ENCODE data around the gene DDX54. TPM values are rescaled to one million over a fixed set of nuclear protein-coding genes. Genes with fewer than 3 reads are reported as not detected.

DDX54 gene
- total and polyA plus RNA-seq, 7 donors, result 19.2 to 82.8 (median 39.6) TPM

DNA sequence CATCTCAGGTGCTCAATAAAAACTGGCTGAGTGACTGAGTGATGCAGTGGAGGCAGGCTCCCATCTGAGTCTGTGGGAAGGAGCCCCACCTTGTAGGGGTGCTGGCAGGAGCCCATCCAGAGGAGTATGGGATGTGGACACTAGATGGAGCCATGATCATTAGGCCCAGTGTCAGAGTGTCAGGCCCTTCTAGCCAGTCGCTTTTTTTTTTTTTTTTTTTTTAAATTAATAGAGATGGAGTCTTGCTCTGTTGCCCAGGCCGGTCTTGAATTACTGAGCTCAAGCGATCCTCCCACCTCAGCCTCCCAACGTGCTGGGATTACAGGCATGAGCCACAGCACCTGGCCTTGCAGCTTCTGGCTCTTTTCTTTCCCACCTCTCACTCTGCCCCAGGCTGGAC lies 11.7 kb upstream of the DDX54 start:
- Histone ChIP-seq H3K4me1 (peaks cover 0 to 14% (median 10%) of the 10 kb centered on the region in 4 donors), H3K27me3 (no peaks in the 10 kb centered on the region), H3K4me3 (no peak overlapping the region), H3K27ac (no peak overlapping the region), H3K36me3 (peaks cover 0 to 4% (median 2%) of the 10 kb centered on the region in 4 donors), H3K9me3 (no peaks in the 10 kb centered on the region)
- 1 to 19% methylated on average over 4 of the region's 4 CpGs for WGBS, 2 donors
- intact Hi-C loops (cut with DNase I), result loop anchor here (10.0 kb wide), 1 partner anchor 228 kb away; the partner anchor contains the start of gene SDSL
- DNase-seq, result peak; percentile 84
- TF ChIP-seq EP300 (IDR thresholded peaks at IDR 0.05) (no peak), POLR2AphosphoS5 (IDR thresholded peaks at IDR 0.05) (peak in 1 of 4 donors; percentile 43), POLR2A (IDR thresholded peaks at IDR 0.05) (no peak)
- TF ChIP-seq, protein P1, sequence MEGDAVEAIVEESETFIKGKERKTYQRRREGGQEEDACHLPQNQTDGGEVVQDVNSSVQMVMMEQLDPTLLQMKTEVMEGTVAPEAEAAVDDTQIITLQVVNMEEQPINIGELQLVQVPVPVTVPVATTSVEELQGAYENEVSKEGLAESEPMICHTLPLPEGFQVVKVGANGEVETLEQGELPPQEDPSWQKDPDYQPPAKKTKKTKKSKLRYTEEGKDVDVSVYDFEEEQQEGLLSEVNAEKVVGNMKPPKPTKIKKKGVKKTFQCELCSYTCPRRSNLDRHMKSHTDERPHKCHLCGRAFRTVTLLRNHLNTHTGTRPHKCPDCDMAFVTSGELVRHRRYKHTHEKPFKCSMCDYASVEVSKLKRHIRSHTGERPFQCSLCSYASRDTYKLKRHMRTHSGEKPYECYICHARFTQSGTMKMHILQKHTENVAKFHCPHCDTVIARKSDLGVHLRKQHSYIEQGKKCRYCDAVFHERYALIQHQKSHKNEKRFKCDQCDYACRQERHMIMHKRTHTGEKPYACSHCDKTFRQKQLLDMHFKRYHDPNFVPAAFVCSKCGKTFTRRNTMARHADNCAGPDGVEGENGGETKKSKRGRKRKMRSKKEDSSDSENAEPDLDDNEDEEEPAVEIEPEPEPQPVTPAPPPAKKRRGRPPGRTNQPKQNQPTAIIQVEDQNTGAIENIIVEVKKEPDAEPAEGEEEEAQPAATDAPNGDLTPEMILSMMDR (IDR thresholded peaks at IDR 0.05), result peak in 2 of 4 experiments; percentile 26 to 45

DNA sequence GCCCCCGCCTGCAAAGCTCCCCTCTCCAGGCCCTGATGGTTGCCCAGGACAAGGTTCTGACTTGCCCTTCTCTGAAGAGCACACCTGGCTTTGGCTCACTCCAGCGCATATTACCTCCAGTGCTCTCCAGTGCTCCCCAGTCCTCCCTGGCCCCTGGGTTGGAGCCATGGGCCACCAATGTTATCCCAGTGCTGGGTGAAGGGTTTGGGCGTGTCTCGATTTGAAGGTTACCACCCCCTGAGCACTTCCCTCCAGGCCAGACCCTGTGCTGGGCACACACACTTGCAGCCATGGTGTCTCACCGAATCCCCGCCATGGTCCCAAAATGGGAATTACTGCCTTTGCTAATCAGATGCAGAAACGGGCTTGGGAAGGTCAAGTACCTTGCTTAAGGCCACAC lies 11.3 kb upstream of the DDX54 start:
- intact Hi-C loops (cut with DNase I), result loop anchor here (10.0 kb wide), 1 partner anchor 228 kb away; the partner anchor contains the start of gene SDSL
- Histone ChIP-seq H3K36me3 (peaks cover 0 to 8% (median 6%) of the 10 kb centered on the region in 4 donors), H3K4me1 (peaks cover 0 to 14% (median 10%) of the 10 kb centered on the region in 4 donors), H3K27me3 (no peaks in the 10 kb centered on the region), H3K9me3 (no peaks in the 10 kb centered on the region), H3K4me3 (no peak overlapping the region), H3K27ac (no peak overlapping the region)
- WGBS, 2 donors, result 71 to 79% methylated on average over 7 of the region's 7 CpGs
- no peak for DNase-seq
- TF ChIP-seq POLR2AphosphoS5 (IDR thresholded peaks at IDR 0.05), result no peak
- TF ChIP-seq, protein P1 (IDR thresholded peaks at IDR 0.05), result no peak
- TF ChIP-seq POLR2A (IDR thresholded peaks at IDR 0.05), result no peak
- no peak for TF ChIP-seq EP300 (IDR thresholded peaks at IDR 0.05)

DNA sequence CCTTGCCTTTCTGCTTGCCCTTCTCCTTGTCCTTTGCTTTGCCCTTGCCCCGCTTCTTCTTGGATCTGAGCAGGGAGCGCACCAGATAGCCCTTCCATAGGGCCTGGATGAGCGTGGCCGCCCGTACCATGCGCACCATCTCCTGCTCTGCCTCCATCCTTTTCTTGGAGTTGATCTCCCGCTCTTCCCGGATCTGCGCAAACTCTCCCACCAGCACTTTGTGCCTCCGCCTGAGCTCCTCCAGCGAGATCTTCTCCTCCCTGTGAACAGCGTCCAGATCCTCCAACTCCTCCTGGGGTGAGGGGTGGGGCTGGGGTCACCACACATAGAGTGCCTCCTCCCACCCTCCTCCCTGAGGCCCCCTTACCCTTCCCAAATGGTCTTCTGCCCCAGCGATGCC lies 10.3 kb upstream of the DDX54 start:
- intact Hi-C loops (cut with DNase I), result loop anchor here (10.0 kb wide), 1 partner anchor 229 kb away; the partner anchor contains the start of gene SDSL
- H3K27ac ChIP-seq, result no peak overlapping the region

DNA sequence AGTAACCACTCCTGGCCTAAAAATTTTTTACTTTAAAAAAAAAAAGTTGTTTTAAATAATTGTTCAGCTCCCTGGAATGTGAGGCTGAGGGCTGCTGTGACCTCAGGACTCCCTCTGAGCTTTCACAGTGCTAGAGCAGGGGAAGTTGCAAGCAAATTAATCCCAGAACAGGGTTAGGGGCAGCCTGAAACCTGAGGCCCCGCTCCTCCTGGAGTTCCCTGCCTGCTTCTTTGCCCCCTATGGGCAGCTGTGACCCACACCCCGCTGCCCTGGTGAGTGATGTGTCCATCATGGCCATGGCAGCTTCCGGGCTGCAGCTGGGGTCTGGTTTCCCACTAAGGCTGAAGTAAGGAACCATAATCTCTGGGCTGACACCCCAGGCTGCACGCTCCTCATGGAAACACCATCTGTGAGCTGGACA lies 9.7 kb upstream of the DDX54 start:
- Histone ChIP-seq H3K4me1 (peaks cover 0 to 10% (median 9%) of the 10 kb centered on the region in 4 donors), H3K4me3 (no peak overlapping the region), H3K36me3 (peaks cover 0 to 21% (median 10%) of the 10 kb centered on the region in 4 donors), H3K27ac (peak overlapping the region in 1 of 4 donors; percentile 59), H3K9me3 (no peaks in the 10 kb centered on the region), H3K27me3 (no peaks in the 10 kb centered on the region)
- TF ChIP-seq EP300 (IDR thresholded peaks at IDR 0.05) (no peak), POLR2A (IDR thresholded peaks at IDR 0.05) (no peak), POLR2AphosphoS5 (IDR thresholded peaks at IDR 0.05) (no peak)
- DNase-seq, result no peak
- WGBS, 2 donors, result 91% methylated on average over 4 of the region's 4 CpGs
- intact Hi-C loops (cut with DNase I), result loop anchor here (10.0 kb wide), 1 partner anchor 230 kb away; the partner anchor contains the start of gene SDSL

More for the DNA sequence above, 10.3 kb upstream of the DDX54 start:
- H3K9me3 ChIP-seq, result no peaks in the 10 kb centered on the region
- H3K27me3 ChIP-seq, result no peaks in the 10 kb centered on the region
- 94 to 96% methylated on average over 13 of the region's 13 CpGs for WGBS, 2 donors
- H3K36me3 ChIP-seq, result peaks cover 0 to 18% (median 10%) of the 10 kb centered on the region in 4 donors
- no peak overlapping the region for H3K4me3 ChIP-seq
- peaks cover 0 to 13% (median 10%) of the 10 kb centered on the region in 4 donors for H3K4me1 ChIP-seq
- TF ChIP-seq POLR2AphosphoS5 (IDR thresholded peaks at IDR 0.05), result no peak
- no peak for TF ChIP-seq POLR2A (IDR thresholded peaks at IDR 0.05)
- TF ChIP-seq, protein P1 (IDR thresholded peaks at IDR 0.05), result no peak
- TF ChIP-seq EP300 (IDR thresholded peaks at IDR 0.05), result no peak
- DNase-seq, result no peak

DNA sequence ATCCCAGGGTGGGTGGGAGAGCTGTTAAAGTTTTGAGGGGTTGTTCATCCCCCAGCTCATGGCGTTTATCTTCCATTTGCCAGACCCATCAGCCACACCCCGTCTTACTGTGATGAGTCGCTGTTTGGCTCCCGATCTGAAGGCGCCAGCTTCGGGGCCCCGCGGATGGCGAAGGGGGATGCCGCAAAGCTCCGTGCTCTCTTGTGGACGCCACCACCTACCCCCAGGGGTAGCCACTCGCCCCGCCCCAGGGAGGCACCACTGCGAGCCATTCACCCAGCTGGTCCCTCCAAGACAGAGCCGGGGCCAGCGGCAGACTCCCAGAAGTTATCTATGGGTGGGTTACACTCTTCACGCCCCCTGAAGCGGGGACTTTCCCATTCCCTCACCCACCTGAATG lies 5.9 kb upstream of the DDX54 start:
- Histone ChIP-seq H3K27me3 (no peaks in the 10 kb centered on the region), H3K4me1 (peaks cover 0 to 22% (median 19%) of the 10 kb centered on the region in 4 donors), H3K9me3 (no peaks in the 10 kb centered on the region), H3K27ac (no peak overlapping the region), H3K4me3 (no peak overlapping the region), H3K36me3 (peaks cover 0 to 29% (median 10%) of the 10 kb centered on the region in 4 donors)
- no peak for TF ChIP-seq POLR2AphosphoS5 (IDR thresholded peaks at IDR 0.05)
- no peak for TF ChIP-seq EP300 (IDR thresholded peaks at IDR 0.05)
- no peak for TF ChIP-seq POLR2A (IDR thresholded peaks at IDR 0.05)
- TF ChIP-seq, protein P1 (IDR thresholded peaks at IDR 0.05), result no peak
- intact Hi-C loops (cut with DNase I), result loop anchor here (10.0 kb wide), 1 partner anchor 234 kb away; the partner anchor contains the start of gene SDSL
- DNase-seq, result no peak
- 93 to 94% methylated on average over 19 of the region's 19 CpGs for WGBS, 2 donors

Measured in sigmoid colon (tissue), 7 donors.